Neural cell (in vitro differentiated cells): ENCODE data around the gene EFCC1.

Source experiments
- TAF1 ChIP-seq: IDR thresholded peaks from 2 replicates; pipeline ENCODE4 v1.6.1; 2012; ENCODE audit warnings: low read depth
- TF ChIP-seq, protein P1 (sequence below): fragments of 450-650 bp; IDR thresholded peaks from 2 replicates; pipeline ENCODE4 v1.5.1; 2014; ENCODE audit warnings: antibody characterized with exemption, mild to moderate bottlenecking, moderate library complexity; ENCODE audit not compliant: poor library complexity, severe bottlenecking

DNA sequence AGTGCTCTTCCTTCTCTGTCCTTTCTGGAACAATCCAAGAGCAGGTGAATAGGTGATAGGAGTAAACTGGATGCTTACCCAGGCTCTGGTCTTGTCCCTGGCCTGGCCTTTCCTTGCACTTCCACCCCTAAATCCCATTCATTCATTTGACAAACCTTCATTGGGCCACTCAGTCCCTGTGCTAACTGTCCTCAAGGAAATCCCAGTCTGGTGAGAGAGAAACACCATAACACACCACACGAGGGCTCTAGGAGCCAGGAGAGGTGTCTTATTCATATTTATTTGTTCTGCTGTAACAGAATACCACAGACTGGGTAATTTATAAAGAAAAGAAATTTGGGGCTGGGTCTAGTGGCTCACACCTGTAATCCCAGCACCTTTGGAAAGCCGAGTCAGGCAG lies 22.8 kb downstream of the EFCC1 start:
- TF ChIP-seq, protein P1, sequence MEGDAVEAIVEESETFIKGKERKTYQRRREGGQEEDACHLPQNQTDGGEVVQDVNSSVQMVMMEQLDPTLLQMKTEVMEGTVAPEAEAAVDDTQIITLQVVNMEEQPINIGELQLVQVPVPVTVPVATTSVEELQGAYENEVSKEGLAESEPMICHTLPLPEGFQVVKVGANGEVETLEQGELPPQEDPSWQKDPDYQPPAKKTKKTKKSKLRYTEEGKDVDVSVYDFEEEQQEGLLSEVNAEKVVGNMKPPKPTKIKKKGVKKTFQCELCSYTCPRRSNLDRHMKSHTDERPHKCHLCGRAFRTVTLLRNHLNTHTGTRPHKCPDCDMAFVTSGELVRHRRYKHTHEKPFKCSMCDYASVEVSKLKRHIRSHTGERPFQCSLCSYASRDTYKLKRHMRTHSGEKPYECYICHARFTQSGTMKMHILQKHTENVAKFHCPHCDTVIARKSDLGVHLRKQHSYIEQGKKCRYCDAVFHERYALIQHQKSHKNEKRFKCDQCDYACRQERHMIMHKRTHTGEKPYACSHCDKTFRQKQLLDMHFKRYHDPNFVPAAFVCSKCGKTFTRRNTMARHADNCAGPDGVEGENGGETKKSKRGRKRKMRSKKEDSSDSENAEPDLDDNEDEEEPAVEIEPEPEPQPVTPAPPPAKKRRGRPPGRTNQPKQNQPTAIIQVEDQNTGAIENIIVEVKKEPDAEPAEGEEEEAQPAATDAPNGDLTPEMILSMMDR = no peak
- no peak for TF ChIP-seq TAF1
